Keratinocyte (primary cell): ENCODE results near the gene FOXD3. TPM values are rescaled to one million over a fixed set of nuclear protein-coding genes. Genes with fewer than 3 reads are reported as not detected.

ENCODE experiments used
- DNase-seq: peaks from one replicate; pipeline ENCODE4 v3.0.0-alpha.2; 2011; ENCODE audit warnings: low read depth, missing footprints, low spot score
- FAIRE-seq: peaks from 2 replicates; lab custom pipeline; 2011; peaks lifted over from hg19 to GRCh38; lab: Jason Lieb, UNC
- H2AFZ ChIP-seq: 2 replicates; pipeline ENCODE4 v1.6.0; 2012; ENCODE audit warnings: low read length, control low read depth, inconsistent platforms; ENCODE audit not compliant: control insufficient read depth
- H3K27ac ChIP-seq: 2 replicates; pipeline ENCODE4 v1.5.1; 2011; ENCODE audit warnings: low read length; ENCODE audit not compliant: control insufficient read depth, insufficient read depth
- H3K27me3 ChIP-seq: 3 replicates; pipeline ENCODE4 v1.6.0; 2011; ENCODE audit warnings: low read length; ENCODE audit not compliant: control insufficient read depth, insufficient read depth; ENCODE audit errors: extremely low read depth
- H3K36me3 ChIP-seq, 2 experiments: 2 replicates in 1 of 2; 3 replicates in 1 of 2; pipeline ENCODE4 v1.5.1; 2011; ENCODE audit warnings: low read length in 2 of 2, mild to moderate bottlenecking in 1 of 2; ENCODE audit not compliant: control insufficient read depth in 2 of 2, insufficient read depth in 2 of 2; ENCODE audit errors: extremely low read depth in 1 of 2
- H3K4me1 ChIP-seq: 3 replicates; pipeline ENCODE4 v1.5.1; 2011; ENCODE audit warnings: low read length; ENCODE audit not compliant: control insufficient read depth, insufficient read depth; ENCODE audit errors: extremely low read depth
- H3K4me2 ChIP-seq: 3 replicates; pipeline ENCODE4 v1.6.0; 2011; ENCODE audit warnings: low read depth, low read length; ENCODE audit not compliant: control insufficient read depth, insufficient read depth; ENCODE audit errors: extremely low read depth
- H3K4me3 ChIP-seq, 3 experiments: fragments of 200-600 bp in 1 of 3; sonication (generic) in 1 of 3; 2 replicates in 2 of 3; 3 replicates in 1 of 3; pipeline ENCODE4 v1.5.1; 2011 to 2016; ENCODE audit warnings: low read length in 3 of 3, mild to moderate bottlenecking in 3 of 3, control low read depth in 2 of 3, inconsistent platforms in 1 of 3, low read depth in 1 of 3, mixed read lengths in 1 of 3, mixed run types in 1 of 3, moderate library complexity in 1 of 3; ENCODE audit not compliant: control insufficient read depth in 2 of 3, insufficient read depth in 2 of 3; ENCODE audit errors: extremely low read depth in 1 of 3
- H3K79me2 ChIP-seq: 2 replicates; pipeline ENCODE4 v1.6.0; 2012; ENCODE audit warnings: low read length; ENCODE audit not compliant: control insufficient read depth, insufficient read depth
- H3K9ac ChIP-seq: 3 replicates; pipeline ENCODE4 v1.6.0; 2011; ENCODE audit warnings: low read length; ENCODE audit not compliant: control insufficient read depth, insufficient read depth; ENCODE audit errors: extremely low read depth
- H3K9me1 ChIP-seq: 3 replicates; pipeline ENCODE4 v1.6.0; 2011; ENCODE audit warnings: low read length; ENCODE audit not compliant: control insufficient read depth, insufficient read depth; ENCODE audit errors: extremely low read depth
- H3K9me3 ChIP-seq: 2 replicates; pipeline ENCODE4 v1.5.1; 2012; ENCODE audit warnings: low read depth, low read length; ENCODE audit not compliant: control insufficient read depth
- H4K20me1 ChIP-seq: 3 replicates; pipeline ENCODE4 v1.6.0; 2011; ENCODE audit warnings: low read length; ENCODE audit not compliant: control insufficient read depth, insufficient read depth; ENCODE audit errors: extremely low read depth
- EZH2 ChIP-seq: IDR thresholded peaks from one replicate; pipeline ENCODE4 v1.6.1; 2012; ENCODE audit warnings: inconsistent platforms, mild to moderate bottlenecking, low read length, moderate library complexity
- dilution Hi-C: fragments of 300-500 bp; cut with MboI; formaldehyde crosslinking; loops from one replicate; pipeline ENCODE4 v1.7.0; 2020; ENCODE audit warnings: low sequenced_read_pairs; ENCODE audit not compliant: extremely low pct_ligation_motif_present
- polyA plus RNA-seq, 5 experiments: library from polyadenylated mRNA; depleted of rRNA in 3 of 5; stranded (reverse) in 3 of 5; stranded (forward) in 1 of 5; unstranded in 1 of 5; fragments of >200 nt; gene quantifications; 1 replicate in 1 of 5; 2 replicates in 3 of 5; 3 replicates in 1 of 5; pipeline versions ENCODE4 v1.2.1 to v1.2.3, GENCODE V29; 2011 to 2012; ENCODE audit warnings: missing spikeins in 2 of 5, low read depth in 1 of 5, low replicate concordance in 1 of 5
- TF ChIP-seq, protein P1 (sequence below), 3 experiments: IDR thresholded peaks in 1 of 3; conservative IDR thresholded peaks in 1 of 3; optimal IDR thresholded peaks in 1 of 3; 2 replicates in 2 of 3; 3 replicates in 1 of 3; pipeline versions ENCODE3 to v1.5.1; 2011; ENCODE audit warnings: low read length in 3 of 3, mild to moderate bottlenecking in 3 of 3, moderate library complexity in 2 of 3, control low read depth in 1 of 3, inconsistent platforms in 1 of 3; ENCODE audit not compliant: insufficient read depth in 2 of 3; ENCODE audit errors: extremely low read depth in 1 of 3

The FOXD3 gene
- polyA plus RNA-seq, 1 donor (not counting 4 experiments of a cell fraction or from before 2014, with no cell fraction given) = not detected

GRCh38 chr1:63330331-63330916, 8.1 kb downstream of the FOXD3 start:
- Histone ChIP-seq H3K36me3 (no peaks in the 10 kb centered on the region), H3K4me2 (no peak overlapping the region), H3K9me1 (no peaks in the 10 kb centered on the region), H3K79me2 (no peaks in the 10 kb centered on the region), H3K9me3 (no peaks in the 10 kb centered on the region), H3K27me3 (peaks cover 75% of the 10 kb centered on the region), H3K4me1 (no peaks in the 10 kb centered on the region), H4K20me1 (peaks cover 3% of the 10 kb centered on the region), H3K9ac (no peak overlapping the region), H3K4me3 (no peak overlapping the region), H2AFZ (no peak overlapping the region), H3K27ac (no peak overlapping the region)
- DNase-seq = no peak
- dilution Hi-C loops = no loop called here
- FAIRE-seq = no peak
- TF ChIP-seq, protein P1, sequence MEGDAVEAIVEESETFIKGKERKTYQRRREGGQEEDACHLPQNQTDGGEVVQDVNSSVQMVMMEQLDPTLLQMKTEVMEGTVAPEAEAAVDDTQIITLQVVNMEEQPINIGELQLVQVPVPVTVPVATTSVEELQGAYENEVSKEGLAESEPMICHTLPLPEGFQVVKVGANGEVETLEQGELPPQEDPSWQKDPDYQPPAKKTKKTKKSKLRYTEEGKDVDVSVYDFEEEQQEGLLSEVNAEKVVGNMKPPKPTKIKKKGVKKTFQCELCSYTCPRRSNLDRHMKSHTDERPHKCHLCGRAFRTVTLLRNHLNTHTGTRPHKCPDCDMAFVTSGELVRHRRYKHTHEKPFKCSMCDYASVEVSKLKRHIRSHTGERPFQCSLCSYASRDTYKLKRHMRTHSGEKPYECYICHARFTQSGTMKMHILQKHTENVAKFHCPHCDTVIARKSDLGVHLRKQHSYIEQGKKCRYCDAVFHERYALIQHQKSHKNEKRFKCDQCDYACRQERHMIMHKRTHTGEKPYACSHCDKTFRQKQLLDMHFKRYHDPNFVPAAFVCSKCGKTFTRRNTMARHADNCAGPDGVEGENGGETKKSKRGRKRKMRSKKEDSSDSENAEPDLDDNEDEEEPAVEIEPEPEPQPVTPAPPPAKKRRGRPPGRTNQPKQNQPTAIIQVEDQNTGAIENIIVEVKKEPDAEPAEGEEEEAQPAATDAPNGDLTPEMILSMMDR (optimal IDR thresholded peaks at IDR 0.05 in 1 of 3, IDR thresholded peaks at IDR 0.05 in 1 of 3, conservative IDR thresholded peaks at IDR 0.05 in 1 of 3; ENCODE audit: extremely low read depth in 1 of 3, insufficient read depth in 2 of 3, low read length in 3 of 3) = no peak
- peak; percentile 90 for TF ChIP-seq EZH2

- Histone ChIP-seq H3K4me3 (no peak overlapping the region), H3K9ac (no peak overlapping the region), H3K4me2 (no peak overlapping the region), H3K36me3 (no peaks in the 10 kb centered on the region), H3K9me3 (no peaks in the 10 kb centered on the region), H3K9me1 (no peaks in the 10 kb centered on the region), H4K20me1 (no peaks in the 10 kb centered on the region), H3K79me2 (no peaks in the 10 kb centered on the region), H3K4me1 (no peaks in the 10 kb centered on the region), H3K27ac (no peak overlapping the region), H3K27me3 (no peaks in the 10 kb centered on the region), H2AFZ (no peak overlapping the region)
- dilution Hi-C loops = no loop called here
- TF ChIP-seq, protein P1 (optimal IDR thresholded peaks at IDR 0.05 in 1 of 3, IDR thresholded peaks at IDR 0.05 in 1 of 3, conservative IDR thresholded peaks at IDR 0.05 in 1 of 3; ENCODE audit: extremely low read depth in 1 of 3, insufficient read depth in 2 of 3, low read length in 3 of 3) = no peak
- TF ChIP-seq EZH2 = no peak
- no peak for FAIRE-seq
- no peak for DNase-seq
Observed at GRCh38 chr1:63342402-63342801, 20.0 kb downstream of the FOXD3 start.
